ENCODE data around the gene PCDHGA5. TPM values are rescaled to one million over a fixed set of nuclear protein-coding genes. Genes with fewer than 3 reads are reported as not detected.

The PCDHGA5 gene
- total RNA-seq, 4 donors from 2014 or later, result 1.5 to 4.0 (median 2.7) TPM

GRCh38 chr5:141362719-141363118, 1.2 kb upstream of the PCDHGA5 start:
- Histone ChIP-seq H3K36me3 (no peaks in the 10 kb centered on the region), H3K4me1 (peaks cover 3% of the 10 kb centered on the region), H3K9me3 (peaks cover 64% of the 10 kb centered on the region), H3K4me3 (no peak overlapping the region), H3K27ac (no peak overlapping the region), H3K27me3 (peaks cover 26% of the 10 kb centered on the region)
- no peak for DNase-seq (ENCODE audit: low spot score in 2 of 2)
- TF ChIP-seq POLR2AphosphoS5 (IDR thresholded peaks at IDR 0.05) (no peak), EP300 (IDR thresholded peaks at IDR 0.05) (no peak), POLR2A (IDR thresholded peaks at IDR 0.05) (no peak), CTCF (IDR thresholded peaks at IDR 0.05) (no peak)

- no peaks in the 10 kb centered on the region for H3K36me3 ChIP-seq
- TF ChIP-seq POLR2A (IDR thresholded peaks at IDR 0.05) (no peak), EP300 (IDR thresholded peaks at IDR 0.05) (no peak), CTCF (IDR thresholded peaks at IDR 0.05) (no peak)
- H3K27ac ChIP-seq, result no peak overlapping the region
- H3K4me1 ChIP-seq, result peaks cover 3% of the 10 kb centered on the region
- H3K9me3 ChIP-seq, result peaks cover 57% of the 10 kb centered on the region
- peaks cover 28% of the 10 kb centered on the region for H3K27me3 ChIP-seq
- 34% methylated on average over 34 of the region's 46 CpGs for WGBS
- no peak for DNase-seq (ENCODE audit: low spot score in 2 of 2)
- H3K4me3 ChIP-seq, result no peak overlapping the region
These were observed 2.3 kb downstream of the PCDHGA5 start for GRCh38 chr5:141366016-141366896.

- Histone ChIP-seq H3K9me3 (peaks cover 63% of the 10 kb centered on the region), H3K27ac (no peak within 1 kb of the TSS), H3K27me3 (peaks cover 15% of the 10 kb centered on the region), H3K4me1 (no peaks in the 10 kb centered on the region), H3K36me3 (no peaks in the 10 kb centered on the region), H3K4me3 (peak within 1 kb of the TSS; percentile 37)
- WGBS, result 21% methylated on average over 32 of the region's 32 CpGs
- DNase-seq (ENCODE audit: low spot score in 2 of 2), result no peak
- no peak for TF ChIP-seq POLR2AphosphoS5 (IDR thresholded peaks at IDR 0.05)
- TF ChIP-seq CTCF (IDR thresholded peaks at IDR 0.05), result peak in 1 of 2 donors; percentile 27
- no peak for TF ChIP-seq EP300 (IDR thresholded peaks at IDR 0.05)
- no peak for TF ChIP-seq POLR2A (IDR thresholded peaks at IDR 0.05)
These were observed 6.3 kb downstream of the PCDHGA5 start, which contains the start of gene PCDHGB3 for GRCh38 chr5:141369994-141370848. TSS of gene PCDHGB3 (plus strand) at chr5:141370242. CDS start at chr5:141370395, 153 bp downstream.

GRCh38 chr5:141371572-141372475, 7.9 kb downstream of the PCDHGA5 start:
- WGBS, result 31% methylated on average over 18 of the region's 69 CpGs
- TF ChIP-seq POLR2A (IDR thresholded peaks at IDR 0.05) (no peak), EP300 (IDR thresholded peaks at IDR 0.05) (no peak), CTCF (IDR thresholded peaks at IDR 0.05) (no peak), POLR2AphosphoS5 (IDR thresholded peaks at IDR 0.05) (no peak)
- Histone ChIP-seq H3K27me3 (peaks cover 12% of the 10 kb centered on the region), H3K9me3 (peaks cover 62% of the 10 kb centered on the region), H3K36me3 (no peaks in the 10 kb centered on the region), H3K27ac (no peak overlapping the region), H3K4me1 (no peaks in the 10 kb centered on the region), H3K4me3 (no peak overlapping the region)
- no peak for DNase-seq (ENCODE audit: low spot score in 2 of 2)

Data from suprapubic skin (tissue), 4 donors.